ENCODE measurements around the gene LRRK1.

- TF ChIP-seq TAF1 (IDR thresholded peaks at IDR 0.05; ENCODE audit: low read depth, low read length): no peak
- TF ChIP-seq POLR2AphosphoS5 (IDR thresholded peaks at IDR 0.05; ENCODE audit: low read depth, low read length): no peak
These were observed 40.1 kb upstream of the LRRK1 start for GRCh38 chr15:100879061-100879463.

Data from GM12891 (cell line).